Esophagus squamous epithelium (tissue), 4 donors: ENCODE data around the gene MTA3.

Experiments
- POLR2A ChIP-seq, 4 donors: fragments of 450-650 bp; IDR thresholded peaks; one replicate each; pipeline ENCODE4 v1.6.1; 2017; ENCODE audit warnings: antibody characterized with exemption in 4 of 4, mild to moderate bottlenecking in 4 of 4, moderate library complexity in 3 of 4
- TF ChIP-seq, protein P1 (sequence below), 6 experiments: fragments of 450-650 bp in 4 of 6; fragments of 200-600 bp in 2 of 6; sonication (generic) in 2 of 6; IDR thresholded peaks; one replicate each; pipeline ENCODE4 v1.5.1; 2016 to 2019; ENCODE audit warnings: antibody characterized with exemption in 6 of 6, mild to moderate bottlenecking in 4 of 6, moderate library complexity in 4 of 6

GRCh38 chr2:42542871-42543270, 25.6 kb upstream of the MTA3 start:
- TF ChIP-seq POLR2A (IDR thresholded peaks at IDR 0.05): no peak
- TF ChIP-seq, protein P1, sequence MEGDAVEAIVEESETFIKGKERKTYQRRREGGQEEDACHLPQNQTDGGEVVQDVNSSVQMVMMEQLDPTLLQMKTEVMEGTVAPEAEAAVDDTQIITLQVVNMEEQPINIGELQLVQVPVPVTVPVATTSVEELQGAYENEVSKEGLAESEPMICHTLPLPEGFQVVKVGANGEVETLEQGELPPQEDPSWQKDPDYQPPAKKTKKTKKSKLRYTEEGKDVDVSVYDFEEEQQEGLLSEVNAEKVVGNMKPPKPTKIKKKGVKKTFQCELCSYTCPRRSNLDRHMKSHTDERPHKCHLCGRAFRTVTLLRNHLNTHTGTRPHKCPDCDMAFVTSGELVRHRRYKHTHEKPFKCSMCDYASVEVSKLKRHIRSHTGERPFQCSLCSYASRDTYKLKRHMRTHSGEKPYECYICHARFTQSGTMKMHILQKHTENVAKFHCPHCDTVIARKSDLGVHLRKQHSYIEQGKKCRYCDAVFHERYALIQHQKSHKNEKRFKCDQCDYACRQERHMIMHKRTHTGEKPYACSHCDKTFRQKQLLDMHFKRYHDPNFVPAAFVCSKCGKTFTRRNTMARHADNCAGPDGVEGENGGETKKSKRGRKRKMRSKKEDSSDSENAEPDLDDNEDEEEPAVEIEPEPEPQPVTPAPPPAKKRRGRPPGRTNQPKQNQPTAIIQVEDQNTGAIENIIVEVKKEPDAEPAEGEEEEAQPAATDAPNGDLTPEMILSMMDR (IDR thresholded peaks at IDR 0.05): no peak
